WERI-Rb-1 (cell line): ENCODE data around the gene RASGRF2.

Source experiments
- DNase-seq: peaks from one replicate; pipeline ENCODE4 v3.0.0-alpha.2; 2020
- H3K27ac ChIP-seq: fragments of 250-450 bp; sonication (Bioruptor Pico); 2 replicates; pipeline ENCODE4 v1.5.1; 2020; ENCODE audit warnings: mild to moderate bottlenecking, moderate library complexity
- H3K27me3 ChIP-seq: fragments of 250-450 bp; sonication (Bioruptor Pico); 2 replicates; pipeline ENCODE4 v1.5.1; 2021; ENCODE audit warnings: mild to moderate bottlenecking, low read depth, moderate library complexity; ENCODE audit not compliant: insufficient read depth, severe bottlenecking
- H3K36me3 ChIP-seq: fragments of 250-450 bp; sonication (Bioruptor Pico); 2 replicates; pipeline ENCODE4 v1.5.1; 2020; ENCODE audit warnings: mild to moderate bottlenecking, moderate library complexity
- H3K4me3 ChIP-seq: 2 replicates; pipeline ENCODE4 v1.5.1; 2011; ENCODE audit warnings: low read depth, mild to moderate bottlenecking, control low read depth, low read length
- H3K9me3 ChIP-seq: fragments of 250-450 bp; sonication (Bioruptor Pico); 2 replicates; pipeline ENCODE4 v1.5.1; 2021; ENCODE audit warnings: mild to moderate bottlenecking, moderate library complexity; ENCODE audit not compliant: severe bottlenecking
- TF ChIP-seq, protein P1 (sequence below): IDR thresholded peaks from 2 replicates; pipeline ENCODE4 v1.5.1; 2011; ENCODE audit warnings: low read depth, mild to moderate bottlenecking, control low read depth, inconsistent platforms, low read length

The RASGRF2 gene

DNA sequence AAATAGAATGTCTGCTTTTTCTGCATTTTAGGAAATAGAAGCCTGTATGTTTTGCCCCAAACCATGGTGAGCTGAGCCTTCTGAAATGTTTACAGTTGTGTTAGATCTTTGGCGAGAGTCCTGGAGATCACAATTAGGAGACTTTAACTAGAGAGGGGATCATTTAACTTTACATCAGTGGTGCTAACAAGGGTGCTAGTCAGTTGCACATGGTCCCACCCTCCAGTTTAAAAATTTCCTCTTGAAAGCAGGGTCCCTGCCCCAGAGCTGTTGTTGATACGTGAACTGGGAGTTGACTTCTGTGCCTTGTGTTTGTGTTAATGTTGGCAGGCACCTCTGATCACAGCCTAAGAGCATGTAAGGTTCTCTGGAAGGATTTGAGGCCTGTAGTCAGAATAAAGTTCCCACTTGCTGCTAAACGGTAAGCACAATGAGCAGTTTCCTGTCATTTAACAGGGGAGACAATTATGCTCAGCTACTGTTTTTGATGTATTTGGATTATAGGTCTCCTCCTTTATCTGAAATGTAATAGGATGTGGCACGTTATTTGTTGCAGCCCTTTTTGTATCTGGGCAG lies 43.7 kb downstream of the RASGRF2 start:
- no peaks in the 10 kb centered on the region for H3K27me3 ChIP-seq
- H3K27ac ChIP-seq: no peak overlapping the region

DNA sequence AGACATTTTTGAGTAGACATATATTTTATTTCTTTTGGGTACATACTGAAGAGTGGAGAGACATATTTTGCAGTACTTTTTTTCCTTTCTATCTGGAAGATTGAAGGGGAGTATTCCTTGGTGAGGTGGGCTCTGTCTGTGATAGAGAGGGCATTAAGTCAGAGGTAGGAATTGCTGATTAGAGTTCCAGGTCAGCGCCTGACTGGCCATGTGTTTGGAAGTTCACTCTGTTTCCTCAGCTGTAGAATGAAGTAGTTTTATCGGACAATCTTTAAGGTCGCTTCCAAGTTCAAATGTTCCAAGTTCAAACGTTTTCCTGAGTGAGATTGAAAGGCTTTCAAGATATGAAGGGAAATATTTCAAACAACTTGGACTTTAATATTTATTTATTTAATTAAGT lies 45.5 kb downstream of the RASGRF2 start:
- Histone ChIP-seq H3K27me3 (no peaks in the 10 kb centered on the region), H3K9me3 (no peaks in the 10 kb centered on the region), H3K4me3 (no peak overlapping the region), H3K36me3 (peaks cover 8% of the 10 kb centered on the region; the same call in 1 of the 2 replicates), H3K27ac (no peak overlapping the region)
- TF ChIP-seq, protein P1, sequence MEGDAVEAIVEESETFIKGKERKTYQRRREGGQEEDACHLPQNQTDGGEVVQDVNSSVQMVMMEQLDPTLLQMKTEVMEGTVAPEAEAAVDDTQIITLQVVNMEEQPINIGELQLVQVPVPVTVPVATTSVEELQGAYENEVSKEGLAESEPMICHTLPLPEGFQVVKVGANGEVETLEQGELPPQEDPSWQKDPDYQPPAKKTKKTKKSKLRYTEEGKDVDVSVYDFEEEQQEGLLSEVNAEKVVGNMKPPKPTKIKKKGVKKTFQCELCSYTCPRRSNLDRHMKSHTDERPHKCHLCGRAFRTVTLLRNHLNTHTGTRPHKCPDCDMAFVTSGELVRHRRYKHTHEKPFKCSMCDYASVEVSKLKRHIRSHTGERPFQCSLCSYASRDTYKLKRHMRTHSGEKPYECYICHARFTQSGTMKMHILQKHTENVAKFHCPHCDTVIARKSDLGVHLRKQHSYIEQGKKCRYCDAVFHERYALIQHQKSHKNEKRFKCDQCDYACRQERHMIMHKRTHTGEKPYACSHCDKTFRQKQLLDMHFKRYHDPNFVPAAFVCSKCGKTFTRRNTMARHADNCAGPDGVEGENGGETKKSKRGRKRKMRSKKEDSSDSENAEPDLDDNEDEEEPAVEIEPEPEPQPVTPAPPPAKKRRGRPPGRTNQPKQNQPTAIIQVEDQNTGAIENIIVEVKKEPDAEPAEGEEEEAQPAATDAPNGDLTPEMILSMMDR: no peak
- DNase-seq: no peak

More for the DNA sequence above, 43.7 kb downstream of the RASGRF2 start:
- Histone ChIP-seq H3K9me3 (no peaks in the 10 kb centered on the region), H3K36me3 (peaks cover 8% of the 10 kb centered on the region; the same call in 1 of the 2 replicates), H3K4me3 (no peak overlapping the region)
- no peak for DNase-seq
- TF ChIP-seq, protein P1: no peak

DNA sequence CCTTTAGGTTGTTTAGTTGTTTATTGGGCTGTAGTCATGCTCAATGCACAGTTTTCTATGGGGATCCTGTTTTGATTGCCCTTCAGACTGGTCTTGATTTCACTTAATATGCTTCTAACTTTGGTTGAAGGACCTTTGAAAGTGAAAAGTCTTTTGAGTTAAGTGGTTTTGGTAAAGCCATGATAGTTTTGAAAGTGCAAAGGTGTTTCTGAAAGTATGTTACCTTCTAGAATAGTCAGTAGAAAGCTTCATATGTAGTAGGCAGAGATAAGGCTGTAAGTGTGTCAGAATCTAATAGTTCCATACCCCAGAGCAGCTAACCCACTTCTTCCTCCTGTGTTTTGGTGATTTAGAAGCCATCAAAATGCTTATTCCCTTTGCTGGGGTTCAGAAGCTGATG lies 46.1 kb downstream of the RASGRF2 start:
- Histone ChIP-seq H3K36me3 (peaks cover 8% of the 10 kb centered on the region; the same call in 1 of the 2 replicates), H3K9me3 (no peaks in the 10 kb centered on the region), H3K4me3 (no peak overlapping the region), H3K27me3 (no peaks in the 10 kb centered on the region), H3K27ac (no peak overlapping the region)
- TF ChIP-seq, protein P1: no peak
- no peak for DNase-seq

DNA sequence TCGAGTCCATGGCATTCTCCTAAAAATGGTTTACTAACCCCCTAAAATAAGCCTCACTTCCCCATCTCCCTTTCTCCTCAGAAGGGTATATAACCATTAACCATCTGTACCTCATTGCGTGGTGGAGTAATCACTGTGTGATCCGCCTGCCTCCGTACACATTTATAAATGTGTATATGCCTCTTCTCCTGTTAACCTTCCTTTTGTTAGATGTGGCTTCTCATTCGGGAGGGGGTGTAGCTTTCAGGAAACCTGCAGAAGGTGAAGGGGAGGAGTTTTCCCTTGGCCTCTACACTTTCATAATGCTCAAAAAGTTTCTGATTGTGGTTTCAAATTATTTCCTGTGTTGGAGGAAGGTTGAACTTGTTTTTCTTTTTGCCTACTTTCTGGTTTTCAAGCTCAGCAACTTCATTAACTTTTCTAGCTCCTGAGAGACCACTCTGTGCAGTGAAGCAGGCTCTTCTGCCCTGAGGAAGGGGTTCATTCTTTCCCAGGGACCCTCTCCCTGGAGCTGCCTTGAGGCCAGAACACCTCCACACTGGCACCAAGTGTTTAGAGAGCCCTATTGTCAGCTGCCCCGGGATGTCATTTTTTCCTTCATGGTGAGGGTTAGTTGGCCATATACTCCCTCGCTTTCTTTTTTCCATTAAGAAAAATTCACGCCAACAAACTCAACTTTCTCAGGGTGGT lies 46.9 kb downstream of the RASGRF2 start:
- H3K4me3 ChIP-seq: no peak overlapping the region
- no peaks in the 10 kb centered on the region for H3K27me3 ChIP-seq
- no peaks in the 10 kb centered on the region for H3K9me3 ChIP-seq
- no peak overlapping the region for H3K27ac ChIP-seq
- peaks cover 8% of the 10 kb centered on the region; the same call in 1 of the 2 replicates for H3K36me3 ChIP-seq
- DNase-seq: no peak
- TF ChIP-seq, protein P1: no peak

DNA sequence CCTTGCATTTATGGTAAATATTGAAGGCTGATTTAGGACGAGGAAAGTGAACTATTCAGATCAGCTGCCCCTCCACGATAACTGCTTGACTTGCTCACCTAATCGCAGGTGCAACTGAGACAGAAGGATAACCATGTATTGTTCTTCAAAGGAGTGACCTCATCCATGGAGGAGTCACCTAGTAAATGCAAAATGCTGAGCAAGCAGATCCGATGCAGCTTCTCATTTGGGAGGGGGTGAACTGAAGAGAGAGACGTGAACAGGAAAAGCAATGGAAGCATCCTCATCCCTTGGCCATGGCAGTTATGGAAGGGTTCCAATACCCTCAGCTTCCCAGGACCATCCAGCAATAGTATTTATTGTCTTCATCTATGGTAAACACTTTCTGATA lies 47.5 kb downstream of the RASGRF2 start:
- H3K36me3 ChIP-seq: peaks cover 8% of the 10 kb centered on the region; the same call in 1 of the 2 replicates
- TF ChIP-seq, protein P1: no peak
- H3K4me3 ChIP-seq: no peak overlapping the region
- DNase-seq: no peak
- H3K27ac ChIP-seq: no peak overlapping the region
- no peaks in the 10 kb centered on the region for H3K9me3 ChIP-seq
- H3K27me3 ChIP-seq: no peaks in the 10 kb centered on the region
